Osteoblast (primary cell): ENCODE results near the gene SPG7. TPM values are rescaled to one million over a fixed set of nuclear protein-coding genes. Genes with fewer than 3 reads are reported as not detected.

Experiments used
- DNase-seq: peaks from one replicate; pipeline ENCODE4 v3.0.0; 2011; ENCODE audit warnings: low spot score, mixed read lengths; ENCODE audit not compliant: insufficient read length; ENCODE audit errors: missing footprints
- H2AFZ ChIP-seq: 2 replicates; pipeline ENCODE4 v1.6.0; 2011; ENCODE audit warnings: mild to moderate bottlenecking, low read length
- H3K27ac ChIP-seq: 2 replicates; pipeline ENCODE4 v1.5.1; 2011; ENCODE audit warnings: mild to moderate bottlenecking, low read depth, low read length, moderate library complexity
- H3K27me3 ChIP-seq: 2 replicates; pipeline ENCODE4 v1.6.0; 2012; ENCODE audit warnings: mild to moderate bottlenecking, control low read depth, inconsistent platforms, low read length, moderate library complexity; ENCODE audit not compliant: insufficient read depth
- H3K36me3 ChIP-seq: 2 replicates; pipeline ENCODE4 v1.5.1; 2011; ENCODE audit warnings: mild to moderate bottlenecking, low read length, control low read depth, moderate library complexity; ENCODE audit not compliant: insufficient read depth
- H3K4me1 ChIP-seq: 2 replicates; pipeline ENCODE4 v1.5.1; 2011; ENCODE audit warnings: mild to moderate bottlenecking, low read length, control low read depth, moderate library complexity; ENCODE audit not compliant: insufficient read depth
- H3K4me2 ChIP-seq: 2 replicates; pipeline ENCODE4 v1.6.0; 2011; ENCODE audit warnings: mild to moderate bottlenecking, low read length; ENCODE audit not compliant: insufficient read depth
- H3K4me3 ChIP-seq: fragments of 200-600 bp; sonication (generic); 3 replicates; pipeline ENCODE4 v1.5.1; 2012; ENCODE audit warnings: mild to moderate bottlenecking, low read length, inconsistent platforms; ENCODE audit not compliant: insufficient read depth
- H3K79me2 ChIP-seq: 2 replicates; pipeline ENCODE4 v1.6.0; 2012; ENCODE audit warnings: mild to moderate bottlenecking, low read length, control low read depth, inconsistent platforms; ENCODE audit not compliant: insufficient read depth
- H3K9me3 ChIP-seq: 2 replicates; pipeline ENCODE4 v1.5.1; 2011; ENCODE audit warnings: low read depth, low read length, control low read depth
- H4K20me1 ChIP-seq: 2 replicates; pipeline ENCODE4 v1.6.0; 2012; ENCODE audit warnings: mild to moderate bottlenecking, low read length, control low read depth; ENCODE audit not compliant: insufficient read depth
- total RNA-seq: library from RNA; depleted of rRNA; stranded (reverse); fragments of >200 nt; gene quantifications from 2 replicates; pipeline ENCODE4 v1.2.3, GENCODE V29; 2012
- TF ChIP-seq, protein P1 (sequence below): IDR thresholded peaks from 2 replicates; pipeline ENCODE4 v1.5.1; 2011; ENCODE audit warnings: mild to moderate bottlenecking, low read depth, low read length, moderate library complexity; ENCODE audit errors: extremely low read depth

Gene SPG7
- total RNA-seq, 1 donor: 85.8 TPM

DNA sequence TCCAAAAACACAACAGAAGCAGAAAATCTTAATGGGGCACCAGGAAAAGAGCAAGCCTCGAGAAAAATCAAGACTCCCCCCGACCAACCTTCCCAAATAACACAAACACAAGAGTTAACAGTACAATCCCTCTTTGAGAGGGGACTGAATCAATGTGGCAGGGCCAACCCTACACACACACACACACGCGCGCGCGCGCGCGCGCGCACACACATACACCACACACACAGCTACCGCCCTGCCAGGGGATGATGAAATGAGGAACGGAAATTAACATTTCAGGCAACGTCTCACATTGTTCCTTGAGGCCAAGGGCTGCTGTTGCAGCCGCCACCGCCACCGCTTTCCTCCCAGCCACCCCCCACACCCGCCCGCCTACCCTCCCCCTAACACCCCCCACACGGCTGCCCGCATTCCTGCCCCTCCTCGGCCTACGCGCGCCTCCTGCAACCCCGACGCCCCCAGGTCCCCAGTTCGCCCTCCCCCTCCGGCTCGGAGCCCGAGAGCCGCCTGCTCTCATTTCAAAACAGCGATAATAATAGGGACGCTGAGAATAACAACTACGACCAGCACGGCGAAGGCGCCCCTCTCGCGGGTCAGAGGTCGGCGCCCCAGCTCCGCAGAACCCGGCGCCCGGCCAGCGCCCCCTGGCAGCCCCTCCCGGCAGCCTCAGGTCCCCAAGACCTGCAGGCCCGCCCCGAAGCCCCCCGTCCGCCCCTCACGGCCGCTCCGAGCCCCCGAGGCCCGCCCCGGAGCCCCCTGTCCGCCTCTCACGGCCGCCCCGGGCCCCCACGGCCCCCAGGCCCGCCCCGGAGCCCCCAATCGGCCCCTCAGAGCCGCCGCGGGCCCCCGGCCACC lies 18.9 kb upstream of the SPG7 start:
- Histone ChIP-seq H3K27ac (peak overlapping the region; percentile 81), H3K4me3 (peak overlapping the region; percentile 95), H3K4me2 (peak overlapping the region; percentile 92), H2AFZ (no peak overlapping the region), H3K9me3 (no peaks in the 10 kb centered on the region), H3K27me3 (no peaks in the 10 kb centered on the region), H3K79me2 (peaks cover 70% of the 10 kb centered on the region), H4K20me1 (peaks cover 43% of the 10 kb centered on the region), H3K4me1 (peaks cover 43% of the 10 kb centered on the region), H3K36me3 (peaks cover 2% of the 10 kb centered on the region)
- DNase-seq: peak; percentile 95
- TF ChIP-seq, protein P1, sequence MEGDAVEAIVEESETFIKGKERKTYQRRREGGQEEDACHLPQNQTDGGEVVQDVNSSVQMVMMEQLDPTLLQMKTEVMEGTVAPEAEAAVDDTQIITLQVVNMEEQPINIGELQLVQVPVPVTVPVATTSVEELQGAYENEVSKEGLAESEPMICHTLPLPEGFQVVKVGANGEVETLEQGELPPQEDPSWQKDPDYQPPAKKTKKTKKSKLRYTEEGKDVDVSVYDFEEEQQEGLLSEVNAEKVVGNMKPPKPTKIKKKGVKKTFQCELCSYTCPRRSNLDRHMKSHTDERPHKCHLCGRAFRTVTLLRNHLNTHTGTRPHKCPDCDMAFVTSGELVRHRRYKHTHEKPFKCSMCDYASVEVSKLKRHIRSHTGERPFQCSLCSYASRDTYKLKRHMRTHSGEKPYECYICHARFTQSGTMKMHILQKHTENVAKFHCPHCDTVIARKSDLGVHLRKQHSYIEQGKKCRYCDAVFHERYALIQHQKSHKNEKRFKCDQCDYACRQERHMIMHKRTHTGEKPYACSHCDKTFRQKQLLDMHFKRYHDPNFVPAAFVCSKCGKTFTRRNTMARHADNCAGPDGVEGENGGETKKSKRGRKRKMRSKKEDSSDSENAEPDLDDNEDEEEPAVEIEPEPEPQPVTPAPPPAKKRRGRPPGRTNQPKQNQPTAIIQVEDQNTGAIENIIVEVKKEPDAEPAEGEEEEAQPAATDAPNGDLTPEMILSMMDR: no peak

DNA sequence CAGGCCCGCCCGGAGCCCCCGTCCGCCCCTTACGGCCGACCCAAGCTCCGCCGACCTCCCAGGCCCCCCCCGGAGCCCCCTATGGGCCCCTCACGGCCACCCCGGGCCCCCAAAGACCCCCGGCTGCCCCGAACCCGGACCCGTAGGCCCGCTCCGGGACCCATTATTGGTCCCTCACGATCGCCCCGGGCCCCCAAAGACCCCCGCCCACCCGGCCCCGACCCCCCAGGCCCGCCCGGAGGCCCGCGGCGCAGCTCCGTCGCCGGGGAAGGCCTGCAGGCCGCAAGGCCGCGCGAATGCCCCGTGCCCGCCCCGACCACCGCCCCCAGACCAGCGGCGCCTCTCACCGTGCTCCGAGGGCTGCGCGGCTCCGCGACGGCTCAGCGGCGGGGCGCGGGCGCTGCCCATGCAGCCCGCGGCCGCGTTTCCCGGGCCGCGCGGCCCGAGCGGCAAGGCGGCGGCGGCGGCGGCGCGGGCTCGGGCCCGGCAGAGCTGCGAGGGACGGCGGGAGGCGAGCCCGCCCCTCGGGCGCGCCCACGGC lies 18.2 kb upstream of the SPG7 start:
- TF ChIP-seq, protein P1: no peak

DNA sequence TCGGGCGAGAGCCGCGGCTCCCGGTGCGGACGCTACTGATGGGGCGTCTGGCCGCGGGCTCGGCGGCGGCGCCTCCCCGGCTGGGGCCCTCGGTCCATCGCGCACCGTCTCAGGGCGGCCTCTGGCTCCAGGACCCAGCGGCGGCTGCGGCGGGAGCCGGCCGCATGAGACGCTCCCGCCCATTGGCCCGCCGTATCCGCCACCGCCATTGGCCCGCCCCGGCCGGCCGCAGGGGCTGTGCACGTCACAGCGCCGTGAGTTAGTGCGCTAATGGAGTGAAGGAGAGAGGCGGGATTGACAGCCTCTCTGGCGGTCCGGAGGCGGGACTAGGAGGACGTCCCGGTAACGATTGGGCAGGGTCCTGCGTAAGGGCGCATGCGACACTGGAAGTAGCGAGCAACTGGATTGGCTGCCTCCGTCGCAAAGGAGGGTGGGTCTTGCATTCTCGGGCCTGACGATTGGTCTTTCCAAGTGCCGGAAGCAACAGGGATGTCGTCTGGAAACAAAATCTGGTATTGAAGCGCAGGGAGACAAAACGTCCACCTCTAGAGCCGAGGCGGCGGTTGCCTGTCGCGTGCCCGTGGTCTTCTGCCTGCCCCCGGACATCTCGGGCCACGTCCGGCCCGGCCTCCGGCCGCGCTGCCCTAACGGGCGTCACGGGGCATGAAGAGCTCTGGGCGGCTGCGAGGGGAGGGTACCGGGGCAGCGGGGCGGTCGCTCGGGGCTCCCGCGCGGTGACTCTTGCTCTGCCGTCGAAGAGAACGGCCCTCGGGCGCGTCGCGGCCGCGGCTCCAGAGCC lies 17.6 kb upstream of the SPG7 start, which contains the start of gene ANKRD11:
Gene ANKRD11 (minus strand): TSS at position 123 of the 799 bp plus-strand sequence. CDS start 173,542 bp downstream, outside the sequence.
- Histone ChIP-seq H2AFZ (peak within 1 kb of the TSS; percentile 88), H4K20me1 (peaks cover 30% of the 10 kb centered on the region)

More for the DNA sequence above, 18.2 kb upstream of the SPG7 start:
- Histone ChIP-seq H3K27me3 (no peaks in the 10 kb centered on the region), H2AFZ (no peak overlapping the region), H4K20me1 (peaks cover 36% of the 10 kb centered on the region), H3K27ac (peak overlapping the region; percentile 45), H3K4me1 (peaks cover 39% of the 10 kb centered on the region), H3K4me2 (no peak overlapping the region), H3K9me3 (no peaks in the 10 kb centered on the region), H3K36me3 (peaks cover 5% of the 10 kb centered on the region), H3K79me2 (peaks cover 63% of the 10 kb centered on the region), H3K4me3 (peak overlapping the region; percentile 95)
- peak; percentile 83 for DNase-seq

More for the DNA sequence above, 17.6 kb upstream of the SPG7 start, which contains the start of gene ANKRD11:
- peaks cover 56% of the 10 kb centered on the region for H3K79me2 ChIP-seq
- H3K4me1 ChIP-seq: peaks cover 40% of the 10 kb centered on the region
- H3K27me3 ChIP-seq: no peaks in the 10 kb centered on the region
- peak within 1 kb of the TSS; percentile 96 for H3K4me2 ChIP-seq
- no peaks in the 10 kb centered on the region for H3K9me3 ChIP-seq
- H3K27ac ChIP-seq: peak within 1 kb of the TSS; percentile 94
- H3K36me3 ChIP-seq: peaks cover 5% of the 10 kb centered on the region
- peak within 1 kb of the TSS; percentile 95 for H3K4me3 ChIP-seq
- peak; percentile 100 for DNase-seq
- TF ChIP-seq, protein P1: no peak
